WI38 (cell line): Measurements from ENCODE around the gene KCNJ5.
A peak's percentile ranks its signal among the peaks of the same experiment; 100 is the strongest.

Experiments
- H3K4me3 ChIP-seq: 2 replicates; pipeline ENCODE4 v1.5.1; 2011; ENCODE audit warnings: low read depth, mild to moderate bottlenecking, control low read depth, low read length
- TF ChIP-seq, protein P1 (sequence below): IDR thresholded peaks from 2 replicates; pipeline ENCODE4 v1.5.1; 2012; ENCODE audit warnings: low read depth, mild to moderate bottlenecking, control low read depth, low read length

Gene KCNJ5

DNA sequence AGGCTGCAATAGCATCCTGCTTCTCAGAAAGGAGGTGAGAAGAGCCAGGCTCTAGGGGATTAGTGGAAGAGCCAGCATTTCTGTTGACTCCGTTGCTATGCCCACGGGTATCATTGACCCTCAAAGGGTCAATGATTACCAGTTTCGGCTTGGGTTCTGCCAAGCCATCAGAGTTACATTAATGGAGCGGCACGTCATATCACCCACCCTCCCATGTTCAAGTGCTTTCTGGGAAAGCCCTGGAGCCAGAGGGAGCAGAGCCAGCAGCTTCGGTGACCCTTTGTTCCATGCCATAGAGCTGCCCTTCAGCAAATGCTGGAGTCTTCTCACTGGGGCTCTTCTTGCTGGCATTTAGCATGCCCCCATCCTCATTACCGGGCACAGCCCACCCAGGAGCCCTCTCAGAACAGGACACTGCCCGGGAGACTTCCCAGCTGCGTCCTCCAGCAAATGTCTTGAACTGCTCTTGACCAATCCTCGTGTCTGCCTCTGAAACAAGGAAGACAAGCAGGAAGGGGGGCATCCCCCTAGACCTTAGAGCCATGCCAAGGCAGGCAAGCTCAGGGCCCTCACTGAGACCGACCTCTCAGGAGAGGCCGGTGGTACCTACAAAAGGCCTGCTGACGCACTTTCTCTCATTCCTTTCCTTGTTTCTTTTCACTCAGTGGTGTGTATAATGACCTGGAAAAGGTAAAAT is 38.7 kb upstream of the KCNJ5 start:
- no peak overlapping the region for H3K4me3 ChIP-seq
- TF ChIP-seq, protein P1, sequence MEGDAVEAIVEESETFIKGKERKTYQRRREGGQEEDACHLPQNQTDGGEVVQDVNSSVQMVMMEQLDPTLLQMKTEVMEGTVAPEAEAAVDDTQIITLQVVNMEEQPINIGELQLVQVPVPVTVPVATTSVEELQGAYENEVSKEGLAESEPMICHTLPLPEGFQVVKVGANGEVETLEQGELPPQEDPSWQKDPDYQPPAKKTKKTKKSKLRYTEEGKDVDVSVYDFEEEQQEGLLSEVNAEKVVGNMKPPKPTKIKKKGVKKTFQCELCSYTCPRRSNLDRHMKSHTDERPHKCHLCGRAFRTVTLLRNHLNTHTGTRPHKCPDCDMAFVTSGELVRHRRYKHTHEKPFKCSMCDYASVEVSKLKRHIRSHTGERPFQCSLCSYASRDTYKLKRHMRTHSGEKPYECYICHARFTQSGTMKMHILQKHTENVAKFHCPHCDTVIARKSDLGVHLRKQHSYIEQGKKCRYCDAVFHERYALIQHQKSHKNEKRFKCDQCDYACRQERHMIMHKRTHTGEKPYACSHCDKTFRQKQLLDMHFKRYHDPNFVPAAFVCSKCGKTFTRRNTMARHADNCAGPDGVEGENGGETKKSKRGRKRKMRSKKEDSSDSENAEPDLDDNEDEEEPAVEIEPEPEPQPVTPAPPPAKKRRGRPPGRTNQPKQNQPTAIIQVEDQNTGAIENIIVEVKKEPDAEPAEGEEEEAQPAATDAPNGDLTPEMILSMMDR = no peak

DNA sequence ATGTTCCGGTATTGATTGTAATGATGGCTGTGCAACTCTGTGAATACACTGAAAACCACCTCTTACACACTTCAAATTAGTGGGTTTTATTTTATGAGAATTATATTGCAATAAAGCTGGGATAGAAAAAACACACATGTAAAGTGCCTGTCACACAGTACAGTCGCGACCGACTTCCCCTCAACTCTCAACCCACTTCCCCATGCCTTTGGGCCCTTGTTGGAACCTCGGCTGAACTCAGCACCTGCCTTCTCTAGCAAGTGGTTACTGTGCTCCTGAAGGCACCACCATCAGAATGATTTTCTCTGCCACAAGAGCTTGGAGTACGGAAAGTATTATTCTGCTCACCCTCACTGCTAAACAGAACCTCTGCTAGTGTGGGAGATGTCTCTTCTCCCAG is 37.6 kb upstream of the KCNJ5 start:
- TF ChIP-seq, protein P1 = no peak
- H3K4me3 ChIP-seq = no peak overlapping the region

DNA sequence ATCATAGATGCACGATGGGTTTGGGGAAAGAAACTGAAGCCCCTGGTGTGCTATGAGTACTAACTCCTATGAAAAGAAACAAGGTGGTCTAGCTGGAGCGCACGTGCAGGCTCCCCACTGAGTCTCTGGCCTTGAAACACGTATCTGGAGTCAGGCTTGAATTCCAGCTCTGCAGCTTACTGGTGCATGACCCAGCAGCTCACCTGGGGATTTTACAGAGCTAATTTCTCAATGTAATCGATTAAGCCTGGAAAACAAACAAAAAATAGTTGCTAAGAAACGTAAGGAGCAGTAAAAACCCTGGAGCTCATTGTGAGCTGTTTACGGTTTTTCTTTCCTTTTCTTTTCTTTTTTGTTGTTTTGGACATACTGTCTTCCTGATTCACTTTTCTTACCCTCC is 36.3 kb upstream of the KCNJ5 start:
- H3K4me3 ChIP-seq = no peak overlapping the region
- TF ChIP-seq, protein P1 = no peak

DNA sequence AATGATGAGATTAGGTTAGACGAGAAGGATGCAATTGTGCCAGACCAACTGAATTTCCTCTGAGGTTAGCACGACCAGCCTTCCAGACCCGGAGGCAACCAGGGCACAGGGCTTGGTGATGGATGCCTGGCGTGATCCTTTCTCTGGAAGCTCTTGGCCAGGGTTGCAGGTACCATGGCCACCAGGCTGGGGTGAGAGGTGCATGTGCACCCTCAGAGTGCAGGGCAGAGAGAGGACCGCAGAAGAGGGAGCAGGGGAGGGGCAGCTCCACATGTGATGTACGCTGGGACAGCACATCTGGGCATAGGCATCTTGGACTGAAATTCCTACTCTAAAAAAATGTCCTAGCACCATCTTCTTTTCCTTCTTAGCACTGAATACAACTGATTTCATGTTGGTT is 34.9 kb upstream of the KCNJ5 start:
- H3K4me3 ChIP-seq = no peak overlapping the region
- TF ChIP-seq, protein P1 = no peak

DNA sequence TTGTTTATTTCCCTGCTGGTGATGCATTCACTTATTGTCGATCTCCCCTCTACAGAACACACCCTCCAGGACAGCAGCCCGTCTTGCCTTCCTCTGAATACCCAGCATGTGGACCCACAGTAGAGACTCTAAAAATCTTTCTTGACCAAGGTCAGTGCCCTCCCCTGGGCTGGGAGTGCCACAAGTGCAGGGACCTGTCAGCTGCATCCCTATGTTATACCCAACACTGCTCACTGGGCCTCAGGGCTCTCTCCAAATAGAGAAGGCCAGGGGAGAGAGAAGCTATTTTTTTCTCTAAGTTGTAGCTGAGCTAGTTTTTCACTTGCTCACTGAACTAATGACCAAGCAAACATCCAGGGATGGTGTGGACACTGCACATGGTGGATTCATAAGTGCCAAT is 33.8 kb upstream of the KCNJ5 start:
- H3K4me3 ChIP-seq = no peak overlapping the region

DNA sequence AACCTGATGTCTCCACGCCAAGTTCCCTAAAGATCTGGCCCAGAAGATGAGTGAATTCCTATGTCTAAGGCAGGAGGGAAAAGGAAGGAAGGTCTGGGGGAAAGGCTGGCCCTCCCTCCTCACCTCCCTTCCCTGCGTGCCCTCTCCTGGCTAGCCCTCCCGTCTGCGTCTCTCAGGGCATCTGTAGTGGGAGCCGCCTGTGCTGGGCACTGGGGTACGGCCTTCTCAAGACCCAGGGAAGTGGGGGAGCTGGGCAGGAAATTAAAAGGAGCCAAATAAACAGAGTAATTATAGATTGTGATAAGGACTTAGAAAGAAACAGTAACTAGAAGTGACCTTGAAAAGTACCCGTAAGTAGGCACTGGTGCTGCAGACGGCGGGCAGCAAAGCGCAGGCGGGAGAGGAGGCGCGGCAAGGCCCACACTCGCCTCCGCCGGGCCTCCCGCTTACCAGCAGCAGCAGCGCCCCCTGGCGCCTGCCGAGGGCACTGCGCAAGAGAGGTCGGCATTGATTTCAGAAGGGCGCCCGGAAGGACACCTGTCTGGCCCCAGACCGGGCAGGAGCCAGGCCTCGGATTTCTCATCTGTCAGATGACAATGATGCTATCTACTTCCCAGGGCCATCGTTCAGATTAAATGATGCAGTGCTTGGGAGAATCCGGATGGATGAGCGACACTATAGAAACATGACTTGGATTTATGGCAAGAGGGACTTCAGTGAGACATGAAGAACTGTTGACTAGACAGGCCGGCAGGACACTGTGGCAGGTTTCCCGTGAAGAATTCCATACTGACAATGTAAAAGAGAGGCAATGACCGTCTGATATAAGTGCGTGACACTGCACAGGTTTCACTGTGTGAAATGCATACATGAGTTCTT is 31.4 kb upstream of the KCNJ5 start:
- no peak overlapping the region for H3K4me3 ChIP-seq
- TF ChIP-seq, protein P1 = peak; percentile 77

More for the DNA sequence above, 33.8 kb upstream of the KCNJ5 start:
- TF ChIP-seq, protein P1 = no peak
